ENCODE data around the gene SEMA5A. TPM values are rescaled to one million over a fixed set of nuclear protein-coding genes. Genes with fewer than 3 reads are reported as not detected.

SEMA5A gene
- total and polyA plus RNA-seq, 2 of the 8 experiments (the other 6 are each of a cell fraction or from before 2014, with no cell fraction given): 5.3 to 8.9 TPM

- Histone ChIP-seq H2AFZ (ENCODE audit: low read length) (no peak overlapping the region), H4K5ac (ENCODE audit: insufficient read length, low read depth, low read length) (no peak overlapping the region), H3K23me2 (ENCODE audit: low read depth, low read length) (no peaks in the 10 kb centered on the region), H2AK5ac (ENCODE audit: low read depth, low read length) (no peak overlapping the region), H3K9me3 (ENCODE audit: insufficient read depth in 2 of 2, low read depth in 1 of 2, low read length in 1 of 2) (no peaks in the 10 kb centered on the region), H3K56ac (replicated peaks; ENCODE audit: insufficient read length, low read depth, low read length) (no peak overlapping the region), H3K27me3 (replicated peaks in 1 of 4; ENCODE audit: control insufficient read depth in 3 of 4, extremely low read depth in 1 of 4, insufficient read depth in 3 of 4, low read length in 3 of 4) (no peaks in the 10 kb centered on the region), H4K8ac (ENCODE audit: extremely low read depth, insufficient read depth, low read length) (no peak overlapping the region), H3K4me3 (ENCODE audit: extremely low read depth in 1 of 4, insufficient read depth in 2 of 4, low read depth in 3 of 4, low read length in 4 of 4) (no peak overlapping the region), H3K27ac (ENCODE audit: low read depth, low read length) (no peak overlapping the region), H3K14ac (ENCODE audit: insufficient read length) (no peak overlapping the region), H2BK15ac (ENCODE audit: low read length) (no peak overlapping the region), H2BK12ac (ENCODE audit: low read depth, low read length) (no peak overlapping the region), H3K79me2 (ENCODE audit: control insufficient read depth in 1 of 2, insufficient read depth in 2 of 2, low read length in 2 of 2) (no peaks in the 10 kb centered on the region), H3K4ac (replicated peaks; ENCODE audit: insufficient read length, low read depth, low read length) (no peak overlapping the region), H3K4me1 (replicated peaks in 1 of 4; ENCODE audit: control insufficient read depth in 3 of 4, insufficient read depth in 4 of 4, low read length in 3 of 4) (peaks cover 0 to 3% (median 0%) of the 10 kb centered on the region in 4 experiments; a peak in 1 of 7 replicates), H4K20me1 (replicated peaks in 1 of 2; ENCODE audit: control insufficient read depth in 1 of 2, insufficient read depth in 2 of 2, low read length in 2 of 2) (no peaks in the 10 kb centered on the region), H3K9ac (replicated peaks in 1 of 4; ENCODE audit: extremely low read depth in 1 of 4, low read depth in 3 of 4, low read length in 3 of 4) (no peak overlapping the region), H3K36me3 (ENCODE audit: control insufficient read depth in 2 of 4, insufficient read depth in 4 of 4, low read length in 3 of 4) (no peaks in the 10 kb centered on the region), H3K79me1 (ENCODE audit: low read depth, low read length) (no peaks in the 10 kb centered on the region), H2BK120ac (replicated peaks; ENCODE audit: low read depth, low read length) (no peak overlapping the region), H2BK5ac (ENCODE audit: low read depth, low read length) (no peak overlapping the region), H3K4me2 (ENCODE audit: insufficient read depth in 1 of 2, low read depth in 2 of 2, low read length in 2 of 2) (no peak overlapping the region), H3K18ac (ENCODE audit: extremely low read depth, low read length) (no peak overlapping the region), H2BK20ac (ENCODE audit: low read length) (no peak overlapping the region), H3K23ac (ENCODE audit: insufficient read length) (no peak overlapping the region), H4K91ac (replicated peaks; ENCODE audit: insufficient read length, low read length) (no peak overlapping the region)
- 88% methylated on average over 7 of the region's 7 CpGs; no CpG with 5 or more reads in 1 of the 2 experiments for WGBS, 2 experiments (ENCODE audit: extremely low coverage in 1 of 2, insufficient coverage in 1 of 2, insufficient read length in 1 of 2, insufficient replicate concordance in 2 of 2, low coverage in 1 of 2, low lambda C conversion rate in 2 of 2, missing lambda C conversion rate in 1 of 2)
- no peak for FAIRE-seq
- no peak for DNase-seq (ENCODE audit: low read depth in 1 of 2, low spot score in 2 of 2)
- ChIA-PET POLR2A (ENCODE audit: partially characterized antibody) (no interaction called here), CTCF (ENCODE audit: partially characterized antibody) (interaction anchor here (0.6 kb wide), 1 partner anchor 511 kb away, joined by 3 read pairs; no protein-coding TSS in a partner anchor)
- TF ChIP-seq FOSL1 (IDR thresholded peaks at IDR 0.05; ENCODE audit: insufficient read depth, low read depth, low read length): no peak
- TF ChIP-seq TCF12 (IDR thresholded peaks at IDR 0.05; ENCODE audit: low read depth, low read length): no peak
- no peak for TF ChIP-seq RAD21 (IDR thresholded peaks at IDR 0.05 in 1 of 2, conservative IDR thresholded peaks at IDR 0.05 in 1 of 2; ENCODE audit: low read depth in 2 of 2, low read length in 2 of 2)
- no peak for TF ChIP-seq BACH1 (IDR thresholded peaks at IDR 0.05; ENCODE audit: low read length)
- TF ChIP-seq GABPA (IDR thresholded peaks at IDR 0.05; ENCODE audit: borderline replicate concordance, insufficient read depth, low read length): no peak
- no peak for TF ChIP-seq SIRT6 (IDR thresholded peaks at IDR 0.05; ENCODE audit: low read length)
- no peak for TF ChIP-seq EGR1 (IDR thresholded peaks at IDR 0.05; ENCODE audit: borderline replicate concordance, low read depth, low read length)
These were observed 535.8 kb downstream of the SEMA5A start for GRCh38 chr5:9009931-9010651.

Data from H1 (cell line).